Left hindlimb (tissue), 1 donor: Measurements from ENCODE around the gene SPINK14.

Experiments
- DNase-seq: peaks from one replicate; pipeline ENCODE4 v3.0.0-alpha.2; 2018

Gene SPINK14

GRCh38 chr5:148202531-148203203 is 34.3 kb downstream of the SPINK14 start, which contains the start of gene SPINK6:
SPINK6 (plus strand) TSS chr5:148203042; CDS start chr5:148203097, 55 bp downstream.
- DNase-seq = no peak

GRCh38 chr5:148205044-148205806 is 36.9 kb downstream of the SPINK14 start:
- DNase-seq = no peak

- no peak for DNase-seq
Observed at GRCh38 chr5:148205865-148206264, 37.5 kb downstream of the SPINK14 start.

- no peak for DNase-seq
Observed at GRCh38 chr5:148206620-148207019, 38.3 kb downstream of the SPINK14 start.

- no peak for DNase-seq
Observed at GRCh38 chr5:148208226-148208625, 39.9 kb downstream of the SPINK14 start.

- DNase-seq = no peak
Observed at GRCh38 chr5:148209151-148209770, 40.9 kb downstream of the SPINK14 start.

- no peak for DNase-seq
Observed at GRCh38 chr5:148214665-148215185, 46.4 kb downstream of the SPINK14 start.

- no peak for DNase-seq
Observed at GRCh38 chr5:148221508-148221907, 53.2 kb downstream of the SPINK14 start.

GRCh38 chr5:148224117-148224742 is 55.9 kb downstream of the SPINK14 start:
- DNase-seq = no peak
